ENCODE results near the gene SURF1.
"Not testable (repeated sequence)": the region's sequence is repeated elsewhere in the genome, so short reads cannot be mapped to it uniquely, and the experiment has no call there.

The SURF1 gene, protein sequence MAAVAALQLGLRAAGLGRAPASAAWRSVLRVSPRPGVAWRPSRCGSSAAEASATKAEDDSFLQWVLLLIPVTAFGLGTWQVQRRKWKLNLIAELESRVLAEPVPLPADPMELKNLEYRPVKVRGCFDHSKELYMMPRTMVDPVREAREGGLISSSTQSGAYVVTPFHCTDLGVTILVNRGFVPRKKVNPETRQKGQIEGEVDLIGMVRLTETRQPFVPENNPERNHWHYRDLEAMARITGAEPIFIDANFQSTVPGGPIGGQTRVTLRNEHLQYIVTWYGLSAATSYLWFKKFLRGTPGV

DNA sequence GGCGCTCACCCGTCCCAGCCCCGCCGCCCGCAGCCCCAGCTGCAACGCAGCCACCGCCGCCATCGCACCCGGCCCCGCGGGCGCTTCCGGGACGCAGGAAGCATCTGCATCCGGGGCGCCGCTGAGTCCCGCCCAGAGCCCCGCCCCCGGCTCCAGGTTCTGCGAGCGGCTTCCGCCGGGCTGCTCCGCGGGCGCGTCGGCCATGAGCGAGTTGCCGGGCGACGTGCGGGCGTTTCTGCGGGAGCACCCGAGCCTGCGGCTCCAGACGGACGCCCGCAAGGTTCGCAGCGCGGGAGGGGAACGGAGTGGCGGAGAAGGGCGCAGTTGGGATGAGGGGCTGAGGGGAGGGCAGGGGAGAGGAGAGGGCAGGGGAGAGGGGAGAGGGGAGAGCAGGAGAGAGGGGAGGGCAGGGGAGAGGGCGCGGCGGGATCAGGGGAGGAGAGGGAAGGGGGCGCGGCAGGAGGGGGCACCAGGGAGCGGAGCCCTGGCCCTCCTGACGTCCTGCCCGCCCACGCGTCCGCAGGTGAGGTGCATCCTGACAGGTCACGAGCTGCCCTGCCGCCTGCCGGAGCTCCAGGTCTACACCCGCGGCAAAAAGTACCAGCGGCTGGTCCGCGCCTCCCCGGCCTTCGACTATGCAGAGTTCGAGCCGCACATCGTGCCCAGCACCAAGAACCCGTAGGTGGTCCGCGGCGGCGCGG lies at the start of gene SURF1, which contains the start of gene SURF2:
TSS of gene SURF1 (minus strand) at position 97 of the 701 bp plus-strand sequence. CDS start at position 63, 34 bp downstream.
TSS of gene SURF2 (plus strand) at position 160 of the 701 bp plus-strand sequence. CDS start at position 203, 43 bp downstream.
- DNase-seq: peak; percentile 92

DNA sequence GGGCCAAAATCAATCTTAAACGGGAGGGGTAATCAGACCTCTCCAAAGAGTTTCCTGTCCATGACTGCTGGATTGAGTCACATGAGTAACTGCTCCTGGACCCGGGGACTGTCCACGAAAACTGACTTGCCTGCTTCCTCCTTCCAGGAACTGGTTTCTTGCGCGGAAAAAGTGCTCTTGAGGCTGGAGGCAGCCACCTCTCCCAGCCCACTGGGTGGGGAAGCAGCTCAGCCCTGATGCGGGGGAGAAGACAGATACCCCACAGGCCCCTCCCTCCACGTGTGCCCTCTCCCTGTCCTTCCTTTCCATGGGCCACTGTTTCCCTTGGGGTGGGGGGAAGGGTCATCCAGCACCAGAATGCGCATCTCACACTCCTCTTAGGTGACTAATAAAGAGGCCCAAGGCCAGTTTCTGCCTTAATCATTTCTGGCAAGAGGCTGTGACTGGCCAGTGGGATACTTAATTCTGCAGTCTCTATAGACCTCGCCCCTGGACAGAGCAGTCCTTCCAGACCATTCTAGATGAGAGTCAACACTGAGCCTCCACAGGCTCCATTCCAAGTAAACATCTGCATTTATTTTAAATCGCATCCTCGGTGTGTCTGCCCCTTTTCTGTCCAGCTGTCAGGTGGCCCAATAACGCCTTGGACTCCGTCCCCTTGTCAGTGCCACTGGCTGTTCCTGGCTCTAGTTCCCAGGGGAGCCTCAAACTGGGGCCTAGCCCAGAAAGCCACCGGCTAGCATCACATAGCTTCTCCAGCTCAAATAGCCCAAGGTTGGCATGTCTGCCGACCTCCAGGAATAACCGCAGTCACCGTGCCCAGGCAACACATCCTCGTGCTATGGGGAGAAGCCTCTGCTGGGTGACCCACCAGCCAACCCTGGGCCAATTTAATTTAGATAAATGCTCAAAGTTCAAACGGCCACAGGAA lies 49.5 kb upstream of the SURF1 start:
- no peak for DNase-seq

DNA sequence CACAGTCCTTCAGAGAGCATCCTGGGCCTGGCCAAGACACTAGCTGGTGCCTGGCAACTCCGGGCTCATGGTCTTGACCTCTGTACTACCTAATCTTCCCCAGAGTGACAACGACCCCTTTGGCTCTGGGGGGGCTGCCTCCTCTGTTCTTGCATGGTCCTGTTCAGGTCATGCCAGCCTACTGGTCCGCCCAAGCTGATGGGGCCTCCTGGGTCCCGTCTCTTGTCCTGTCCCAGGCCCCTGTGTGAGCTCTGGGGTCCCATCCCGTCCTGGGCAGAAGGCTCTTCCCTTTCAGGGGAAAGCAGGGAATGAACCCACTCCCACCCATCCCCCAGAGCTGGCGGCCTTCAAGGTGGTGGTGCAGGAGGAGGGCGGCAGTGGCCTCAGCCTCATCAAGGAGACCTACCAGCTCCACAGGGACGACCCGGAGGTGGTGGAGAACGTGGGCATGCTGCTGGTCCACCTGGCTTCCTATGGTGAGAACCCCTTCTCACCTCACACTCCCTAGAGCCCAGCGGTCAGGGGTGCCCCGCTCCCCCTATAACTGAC lies 48.2 kb upstream of the SURF1 start:
- DNase-seq: no peak

DNA sequence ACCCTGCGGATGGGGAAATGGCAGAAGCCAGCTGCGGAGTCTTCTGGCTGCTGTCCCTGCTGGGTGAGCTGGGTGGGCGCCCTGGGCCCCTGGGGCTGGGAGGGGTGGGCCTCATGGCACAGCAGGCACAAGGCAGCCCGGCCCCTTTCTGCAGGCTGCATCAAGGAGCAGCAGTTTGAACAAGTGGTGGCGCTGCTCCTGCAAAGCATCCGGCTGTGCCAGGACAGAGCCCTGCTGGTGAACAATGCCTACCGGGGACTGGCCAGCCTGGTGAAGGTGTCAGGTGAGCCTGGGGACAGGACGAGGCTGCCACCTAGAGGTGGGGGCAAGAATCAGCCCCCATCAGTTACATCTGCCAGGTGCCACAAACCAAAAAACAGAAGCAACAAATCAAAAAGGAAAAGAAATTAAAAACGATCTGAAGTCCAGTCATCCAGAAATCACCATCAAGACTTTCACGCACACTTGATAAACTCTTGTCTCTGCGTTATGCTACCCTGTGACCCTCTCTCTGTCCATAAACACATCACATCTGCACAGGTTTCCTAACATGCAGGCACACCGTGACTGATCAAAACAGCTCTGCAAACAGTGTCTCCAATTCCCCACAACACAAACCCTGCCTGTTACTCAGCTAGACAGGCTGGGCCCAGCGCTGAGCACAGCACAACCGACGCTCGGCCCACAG lies 47.6 kb upstream of the SURF1 start:
- peak; percentile 73 for DNase-seq

DNA sequence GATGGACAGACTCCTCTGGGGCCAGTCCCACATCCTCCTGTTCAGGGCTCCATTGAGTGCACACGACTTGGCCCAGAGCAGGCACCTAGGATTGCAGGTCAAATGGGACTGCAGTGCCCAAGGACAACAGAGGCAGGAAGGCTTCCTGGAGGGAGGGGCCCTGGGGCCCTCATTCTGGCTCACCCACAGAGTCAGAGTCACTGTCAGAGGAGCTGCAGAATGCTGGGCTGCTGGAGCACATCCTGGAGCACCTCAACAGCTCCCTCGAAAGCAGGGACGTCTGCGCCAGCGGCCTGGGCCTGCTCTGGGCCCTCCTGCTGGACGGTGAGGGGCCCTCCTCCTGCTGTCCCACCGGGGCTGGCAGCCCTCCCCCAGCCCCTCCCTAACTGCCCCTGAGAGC lies 46.4 kb upstream of the SURF1 start:
- DNase-seq: no peak

DNA sequence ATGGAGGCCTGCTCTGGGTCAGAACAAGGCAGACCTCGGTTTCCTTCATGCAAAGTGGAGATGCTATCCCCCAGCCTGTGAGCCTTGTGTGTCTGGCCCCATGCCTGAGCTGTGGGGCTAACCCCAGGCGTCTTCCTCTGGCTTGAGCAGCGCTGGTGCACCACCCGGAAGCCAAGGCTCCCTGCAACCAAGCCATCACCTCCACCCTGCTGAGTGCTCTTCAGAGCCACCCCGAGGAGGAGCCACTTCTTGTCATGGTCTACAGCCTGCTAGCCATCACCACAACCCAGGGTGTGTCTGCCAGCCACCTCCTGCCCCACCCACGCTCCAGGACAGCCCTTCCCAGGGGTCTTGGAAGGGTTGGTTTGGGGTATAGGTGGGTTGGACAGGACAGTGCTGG lies 45.3 kb upstream of the SURF1 start:
- DNase-seq: peak; percentile 49

DNA sequence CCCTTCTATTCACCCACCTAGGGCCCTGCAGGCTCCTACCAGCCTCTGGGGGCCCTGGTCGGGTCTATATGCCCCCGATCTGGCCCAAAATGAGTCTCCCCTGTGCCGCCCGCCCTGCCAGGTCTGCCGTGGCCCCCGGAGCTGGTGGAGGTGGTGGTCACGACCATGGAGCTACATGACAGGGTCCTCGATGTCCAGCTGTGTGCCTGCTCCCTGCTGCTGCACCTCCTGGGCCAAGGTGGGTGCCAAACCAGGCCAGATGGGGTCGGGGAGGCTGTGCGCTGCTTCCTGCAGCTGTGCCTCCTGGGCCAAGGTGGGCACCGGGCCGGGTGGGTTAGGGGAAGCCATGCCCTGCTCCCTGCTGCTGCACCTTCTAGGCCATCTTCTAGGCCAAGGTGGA lies 44.0 kb upstream of the SURF1 start:
- DNase-seq: no peak

DNA sequence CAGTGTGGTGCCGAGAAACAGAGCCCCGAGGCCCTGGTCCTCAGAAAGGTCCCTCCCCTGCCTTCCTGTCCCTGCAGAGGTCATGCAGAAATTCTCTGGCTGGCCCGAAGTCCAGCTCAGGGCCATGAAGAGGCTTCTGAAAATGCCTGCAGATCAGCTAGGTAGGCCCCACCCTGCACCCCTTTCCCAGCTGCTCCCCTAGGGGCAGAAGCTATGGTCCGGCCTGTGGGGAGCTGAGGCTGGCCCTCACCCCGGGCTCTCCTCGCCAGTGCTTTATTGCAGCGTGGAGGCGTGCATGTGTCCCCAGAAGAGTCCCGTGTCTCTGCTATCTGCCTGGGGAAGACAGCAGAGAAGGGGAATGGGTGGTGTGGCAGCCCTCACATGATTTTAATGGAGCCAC lies 41.6 kb upstream of the SURF1 start:
- no peak for DNase-seq

DNA sequence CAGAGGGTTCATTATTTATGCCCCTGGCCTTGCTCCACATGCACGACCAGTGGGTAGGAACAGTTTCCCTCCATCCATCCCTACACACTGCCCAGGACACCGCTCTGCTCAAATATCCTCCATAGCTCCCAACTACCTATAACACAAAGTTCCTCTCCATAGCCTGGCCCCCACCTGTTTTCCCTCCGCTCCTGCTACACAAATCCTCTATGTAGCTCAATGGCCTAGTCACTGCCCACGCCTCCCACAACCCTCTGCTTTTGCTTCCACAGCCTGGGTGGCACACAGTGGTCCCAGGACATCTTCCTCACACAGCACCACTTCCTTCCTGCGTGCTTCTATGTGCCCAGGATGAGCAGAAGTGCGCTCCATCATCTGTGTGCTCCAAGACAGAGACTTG lies 41.1 kb upstream of the SURF1 start:
- DNase-seq: no peak

DNA sequence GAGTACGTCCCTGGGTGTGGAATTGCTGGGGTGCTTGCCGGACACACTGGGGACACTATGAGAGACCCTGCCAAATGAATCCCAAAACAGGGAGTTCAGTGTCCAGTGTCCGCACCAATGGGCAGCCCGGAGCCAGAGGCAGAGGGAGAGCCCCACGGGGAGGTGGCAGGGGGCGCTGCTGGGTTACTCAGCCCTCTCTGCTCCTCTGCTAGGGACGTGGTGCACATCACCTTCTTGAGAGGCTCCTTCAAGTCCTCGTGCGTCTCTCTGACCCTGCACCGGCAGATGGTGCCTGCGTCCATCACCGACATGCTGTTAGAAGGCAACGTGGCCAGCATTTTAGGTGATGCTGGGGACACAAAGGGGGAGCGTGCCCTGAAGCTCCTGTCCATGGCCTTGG lies 40.7 kb upstream of the SURF1 start:
- DNase-seq: no peak

DNA sequence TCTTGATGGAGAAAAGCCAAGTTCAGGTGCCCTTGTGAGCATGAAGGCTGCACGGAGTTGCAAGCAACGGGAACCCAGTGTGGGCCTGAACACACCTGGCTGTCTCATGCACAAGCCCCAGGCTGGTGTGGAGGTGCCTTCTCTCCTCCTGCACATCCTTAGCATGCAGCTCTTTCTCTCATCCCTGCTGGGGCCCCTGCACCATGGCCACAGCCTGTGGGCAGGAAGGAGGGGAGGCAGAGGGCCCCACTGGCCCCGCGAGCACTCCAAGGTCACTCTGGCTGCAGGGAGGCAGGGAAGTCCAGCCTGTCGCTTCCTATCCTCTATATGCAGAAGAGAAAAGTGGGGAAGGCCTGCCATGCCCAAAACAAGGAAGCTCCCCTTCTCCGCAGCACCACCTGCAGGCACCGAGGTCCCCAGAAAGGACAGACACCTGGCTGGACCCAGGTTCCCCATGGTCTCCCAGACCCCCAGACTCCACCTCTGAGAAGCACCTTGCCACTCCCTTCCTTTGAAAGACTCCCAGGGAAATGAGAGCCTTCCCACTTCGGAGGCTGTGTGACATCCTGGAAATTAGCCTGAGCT lies 38.5 kb upstream of the SURF1 start:
- DNase-seq: no peak

DNA sequence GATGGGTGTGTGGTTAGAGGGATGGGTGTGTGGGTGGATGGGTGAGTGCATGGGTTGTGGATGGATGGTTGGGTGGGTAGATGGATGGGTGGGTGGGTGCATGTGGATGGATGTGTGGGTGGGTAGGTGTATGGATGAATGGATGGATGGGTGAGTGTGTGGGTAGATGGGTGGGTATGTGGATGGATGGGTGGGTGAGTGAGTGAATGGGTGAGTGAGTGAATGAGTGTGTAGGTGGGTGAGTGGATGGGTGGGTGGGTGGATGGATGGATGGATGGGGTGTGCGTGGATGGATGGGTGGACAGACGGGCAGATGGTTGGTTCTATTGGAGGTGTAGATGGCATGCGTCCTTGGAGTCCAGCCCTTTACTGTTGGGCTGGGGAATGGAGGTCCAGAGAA lies 37.1 kb upstream of the SURF1 start:
- DNase-seq: no peak

DNA sequence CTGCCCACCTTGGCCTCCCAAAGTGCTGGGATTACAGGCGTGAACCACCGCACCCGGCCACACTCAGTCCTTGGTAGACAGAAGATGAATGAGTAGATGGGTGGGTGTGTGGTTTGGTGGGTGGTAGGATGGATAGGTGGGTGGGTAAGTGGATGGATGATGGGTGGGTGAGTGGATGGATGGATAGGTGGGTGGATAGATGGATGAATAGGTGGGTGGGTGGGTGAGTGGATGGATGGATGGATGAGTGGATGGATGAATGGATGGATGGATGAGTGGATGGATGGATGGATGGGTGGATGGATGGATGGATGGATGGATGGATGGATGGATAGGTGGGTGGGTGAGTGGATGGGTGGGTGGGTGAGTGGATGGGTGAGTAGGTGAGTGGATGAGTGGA lies 36.0 kb upstream of the SURF1 start:
- DNase-seq: not testable (repeated sequence)

DNA sequence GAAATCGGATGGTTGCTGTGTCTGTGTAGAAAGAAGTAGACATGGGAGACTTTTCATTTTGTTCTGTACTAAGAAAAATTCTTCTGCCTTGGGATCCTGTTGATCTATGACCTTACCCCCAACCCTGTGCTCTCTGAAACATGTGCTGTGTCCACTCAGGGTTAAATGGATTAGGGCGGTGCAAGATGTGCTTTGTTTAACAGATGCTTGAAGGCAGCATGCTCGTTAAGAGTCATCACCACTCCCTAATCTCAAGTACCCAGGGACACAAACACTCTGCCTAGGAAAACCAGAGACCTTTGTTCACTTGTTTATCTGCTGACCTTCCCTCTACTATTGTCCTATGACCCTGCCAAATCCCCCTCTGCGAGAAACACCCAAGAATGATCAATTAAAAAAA lies 35.2 kb upstream of the SURF1 start:
- DNase-seq: not testable (repeated sequence)

DNA sequence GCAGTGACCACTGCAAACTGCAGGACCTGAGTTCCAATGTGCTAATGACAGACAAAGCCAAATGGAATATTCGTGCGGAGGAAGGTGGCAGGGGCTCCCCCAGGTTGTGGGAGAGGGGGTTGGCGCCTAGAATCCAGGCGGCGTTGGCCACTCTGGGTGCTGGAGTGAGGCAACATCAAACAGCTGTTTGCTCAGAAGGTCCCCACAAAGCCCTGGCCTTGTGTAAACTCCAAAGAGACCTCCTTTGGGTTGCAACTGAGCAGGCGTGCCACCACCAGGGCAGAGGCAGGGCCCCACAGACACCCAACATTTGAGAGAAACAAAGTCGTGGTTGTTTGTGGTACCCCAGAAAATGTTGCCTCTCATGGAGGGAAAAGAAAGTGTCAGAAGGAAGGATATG lies 34.4 kb upstream of the SURF1 start:
- no peak for DNase-seq

DNA sequence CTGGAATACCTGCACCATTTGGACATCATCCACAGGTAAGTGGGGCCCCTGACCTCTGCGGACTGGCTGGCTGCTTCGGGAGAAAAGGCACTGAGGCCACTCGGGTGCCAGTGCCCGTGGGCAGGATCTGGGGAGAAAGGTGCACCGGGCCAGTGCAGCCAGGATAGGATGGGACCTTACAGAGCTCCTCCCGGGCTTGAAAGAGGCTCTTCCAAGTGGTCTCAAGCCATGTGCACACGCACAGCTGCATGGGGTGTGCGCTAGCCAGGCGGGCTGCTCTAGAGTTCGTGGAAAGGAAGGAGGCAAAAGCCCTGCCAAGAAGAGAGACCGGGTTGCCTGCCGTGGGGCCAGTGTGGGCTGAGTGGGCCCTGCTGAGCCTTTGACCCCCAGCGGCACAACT lies 33.3 kb upstream of the SURF1 start:
- no peak for DNase-seq

DNA sequence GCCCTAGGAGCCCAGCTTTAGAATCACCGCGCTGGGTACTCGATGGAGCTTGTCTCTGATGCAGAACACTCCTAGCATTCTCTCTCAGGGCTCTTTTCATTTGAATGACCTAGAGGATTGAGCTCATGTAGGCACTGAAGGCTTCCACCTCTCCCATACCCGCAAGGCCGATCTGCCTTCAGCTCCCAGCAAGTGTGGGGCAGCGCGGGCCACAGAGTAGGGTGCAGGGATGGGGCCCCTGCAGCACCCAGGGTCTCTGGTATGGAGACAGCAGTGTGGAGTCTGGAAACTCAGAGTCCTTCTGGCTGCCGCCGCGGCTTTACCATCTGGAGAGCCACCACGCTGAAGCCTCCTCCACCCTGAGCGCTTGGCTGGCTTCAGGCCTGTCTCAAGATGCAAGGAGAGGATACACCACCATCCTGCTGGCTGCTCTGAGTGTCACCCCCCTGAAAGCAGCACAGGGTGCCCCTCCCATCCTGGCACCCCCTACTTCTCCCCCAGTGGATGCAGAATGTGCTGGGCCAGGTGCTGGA lies 32.8 kb upstream of the SURF1 start:
- DNase-seq: no peak

DNA sequence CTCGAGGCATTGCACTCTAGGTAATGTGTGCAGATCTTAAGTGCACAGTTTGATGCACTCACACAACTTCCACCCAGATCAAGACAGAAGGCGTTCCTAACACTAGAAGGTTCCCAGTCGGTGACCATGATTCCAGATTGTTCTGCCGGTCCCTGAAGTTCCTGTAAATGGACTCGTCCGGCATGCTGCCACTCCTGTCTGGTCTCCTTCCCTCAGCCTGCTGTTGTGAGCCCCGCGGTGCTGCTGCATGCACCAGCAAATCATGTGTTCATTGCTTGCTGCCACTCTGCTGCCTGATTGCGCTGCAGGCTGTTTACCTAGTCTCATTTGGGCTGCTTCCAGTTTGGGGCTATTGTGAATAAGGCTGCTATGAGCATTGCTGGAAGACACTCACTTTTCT lies 31.4 kb upstream of the SURF1 start:
- DNase-seq: no peak

DNA sequence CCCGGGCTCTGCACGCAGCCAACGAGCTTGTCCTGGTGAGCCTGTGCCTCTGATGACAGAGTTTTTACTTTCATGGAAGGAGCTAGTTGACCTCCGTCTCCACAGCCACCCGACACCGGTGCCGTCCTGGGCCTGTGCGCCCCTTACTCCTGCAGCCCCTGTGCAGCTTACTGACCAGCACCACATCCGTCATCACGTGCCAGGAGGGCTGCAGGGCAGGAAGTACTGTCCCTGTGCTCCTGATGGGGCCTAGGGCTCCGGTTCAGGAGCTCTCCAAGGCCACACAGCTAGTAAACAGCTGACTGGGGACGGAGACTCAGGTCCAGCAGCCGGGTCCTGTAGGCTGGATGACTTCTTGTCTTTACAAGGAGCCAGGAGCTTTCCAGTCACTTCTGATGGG lies 30.1 kb upstream of the SURF1 start:
- no peak for DNase-seq

DNA sequence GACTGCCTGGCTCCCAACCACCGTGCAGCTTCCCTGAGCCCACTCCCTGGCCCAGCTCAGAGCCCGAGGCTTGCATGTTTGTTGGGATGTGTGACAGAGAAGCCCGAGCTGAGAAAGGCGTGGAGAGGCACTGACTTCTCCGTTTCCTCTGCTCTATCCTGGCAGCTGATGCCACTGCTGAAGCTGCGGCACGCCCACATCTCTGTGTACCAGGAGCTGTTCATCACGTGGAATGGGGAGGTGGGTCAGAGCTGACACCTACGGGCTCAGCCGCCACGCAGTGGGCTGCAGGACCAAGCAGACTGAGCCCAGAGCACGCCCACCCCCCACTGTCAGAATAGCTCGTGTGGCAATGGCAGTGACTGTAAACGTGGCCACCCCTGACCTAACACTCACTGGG lies 29.2 kb upstream of the SURF1 start:
- no peak for DNase-seq

DNA sequence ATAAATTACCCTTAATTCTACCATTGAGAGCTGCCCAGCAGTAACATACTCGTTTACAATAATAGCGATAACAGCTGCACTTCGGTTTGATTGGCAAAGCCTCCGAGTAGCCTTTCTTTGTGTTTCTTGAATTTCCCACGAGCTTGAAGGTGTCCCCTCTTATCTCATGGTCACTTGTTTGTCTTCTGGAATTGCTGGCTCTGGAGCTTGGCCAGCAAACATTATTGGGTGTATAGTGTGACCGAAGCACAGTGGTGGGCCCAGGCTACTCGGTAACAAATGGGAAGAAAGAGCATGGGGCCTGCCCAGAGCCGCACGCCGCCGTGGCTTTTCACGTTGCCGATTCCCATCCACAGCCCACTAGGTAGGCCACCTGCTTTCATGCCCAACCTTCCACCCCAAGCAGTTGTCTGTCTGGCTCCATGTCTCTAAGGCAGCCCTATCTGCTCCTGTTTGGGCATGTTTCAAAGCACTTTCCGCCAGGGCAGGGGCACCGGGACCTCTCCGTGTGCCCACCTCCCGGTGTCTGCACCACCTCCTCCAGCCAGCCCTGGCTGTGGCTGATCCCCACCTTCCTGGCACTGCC lies 28.5 kb upstream of the SURF1 start:
- DNase-seq: no peak

All from hematopoietic multipotent progenitor cell treated with erythropoietin and hydrocortisone succinate and interleukin-3 and kit ligand, for 6 days (in vitro differentiated cells).